Measurements from ENCODE around the gene SPATC1L.

SPATC1L gene

DNA sequence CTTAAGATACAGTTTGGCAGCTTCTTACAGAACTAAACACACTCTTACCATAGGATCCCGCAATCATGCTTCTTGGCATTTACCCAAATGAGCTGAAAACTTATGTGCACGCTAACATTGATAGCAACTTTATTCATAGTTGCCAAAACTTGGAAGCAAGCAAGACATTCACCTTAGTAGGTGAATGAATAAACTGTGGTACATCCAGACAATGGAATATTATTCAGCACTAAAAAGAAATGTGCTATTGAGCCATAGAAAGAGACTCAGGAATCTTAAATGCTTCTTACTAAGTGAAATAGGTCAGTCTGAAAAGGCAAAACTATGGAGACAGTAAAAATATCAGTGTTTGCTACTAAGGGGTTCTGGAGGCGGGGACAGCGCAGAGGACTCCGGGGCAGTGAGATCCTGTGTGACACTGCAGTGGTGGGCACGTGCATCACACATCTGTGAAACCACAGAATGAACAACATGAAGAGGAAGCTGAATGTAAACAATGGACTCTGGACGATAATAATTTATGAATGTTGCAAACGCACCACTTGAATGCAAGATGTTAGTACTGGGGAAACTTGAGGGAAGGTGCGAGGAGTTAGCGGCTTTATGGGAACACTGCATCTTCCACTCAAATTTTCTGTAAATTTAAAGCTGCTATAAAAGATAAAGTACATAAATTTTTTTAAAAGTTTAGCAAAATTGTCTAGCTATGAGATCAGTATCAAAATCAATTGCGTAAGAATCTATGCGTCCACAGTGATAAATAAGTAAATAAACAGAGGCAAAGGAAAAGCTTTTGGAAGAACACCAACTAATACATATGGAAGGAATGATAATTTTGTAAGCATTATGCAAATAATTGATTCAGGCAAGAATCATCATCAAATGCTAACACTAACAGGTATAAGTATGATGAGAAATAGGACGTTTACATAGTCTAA, 15.4 kb upstream of the SPATC1L start:
- Histone ChIP-seq H3K27ac (no peak overlapping the region), H3K4me3 (ENCODE audit: low read depth in 1 of 2, low read length in 1 of 2) (no peak overlapping the region), H3K27me3 (no peaks in the 10 kb centered on the region), H3K36me3 (peaks cover 13% of the 10 kb centered on the region), H3K9me3 (no peaks in the 10 kb centered on the region), H3K4me1 (ENCODE audit: control insufficient read depth in 1 of 2, insufficient read depth in 1 of 2, low read depth in 1 of 2, low read length in 1 of 2) (no peaks in the 10 kb centered on the region)
- TF ChIP-seq, protein P1, sequence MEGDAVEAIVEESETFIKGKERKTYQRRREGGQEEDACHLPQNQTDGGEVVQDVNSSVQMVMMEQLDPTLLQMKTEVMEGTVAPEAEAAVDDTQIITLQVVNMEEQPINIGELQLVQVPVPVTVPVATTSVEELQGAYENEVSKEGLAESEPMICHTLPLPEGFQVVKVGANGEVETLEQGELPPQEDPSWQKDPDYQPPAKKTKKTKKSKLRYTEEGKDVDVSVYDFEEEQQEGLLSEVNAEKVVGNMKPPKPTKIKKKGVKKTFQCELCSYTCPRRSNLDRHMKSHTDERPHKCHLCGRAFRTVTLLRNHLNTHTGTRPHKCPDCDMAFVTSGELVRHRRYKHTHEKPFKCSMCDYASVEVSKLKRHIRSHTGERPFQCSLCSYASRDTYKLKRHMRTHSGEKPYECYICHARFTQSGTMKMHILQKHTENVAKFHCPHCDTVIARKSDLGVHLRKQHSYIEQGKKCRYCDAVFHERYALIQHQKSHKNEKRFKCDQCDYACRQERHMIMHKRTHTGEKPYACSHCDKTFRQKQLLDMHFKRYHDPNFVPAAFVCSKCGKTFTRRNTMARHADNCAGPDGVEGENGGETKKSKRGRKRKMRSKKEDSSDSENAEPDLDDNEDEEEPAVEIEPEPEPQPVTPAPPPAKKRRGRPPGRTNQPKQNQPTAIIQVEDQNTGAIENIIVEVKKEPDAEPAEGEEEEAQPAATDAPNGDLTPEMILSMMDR (IDR thresholded peaks at IDR 0.05), result no peak

DNA sequence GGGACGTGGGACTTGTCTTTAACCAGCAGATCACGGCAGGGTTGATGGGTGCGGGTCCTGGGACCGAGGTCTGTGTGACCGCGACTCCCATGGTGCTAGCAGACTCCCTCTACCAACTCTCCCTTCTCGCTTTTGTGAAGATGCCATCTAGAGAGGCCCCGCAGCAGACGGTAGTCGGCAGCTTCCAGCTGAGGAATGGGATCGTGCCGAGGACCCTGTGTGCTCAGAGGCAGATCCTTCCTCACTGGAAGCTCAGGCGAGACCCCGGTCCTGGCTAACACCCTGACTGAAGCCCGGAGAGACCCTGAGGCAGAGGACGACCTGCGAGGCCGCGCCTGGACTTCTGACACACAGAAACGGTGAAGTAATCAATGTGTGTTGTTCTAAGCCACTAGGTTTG, 12.5 kb upstream of the SPATC1L start:
- H3K36me3 ChIP-seq, result peaks cover 17% of the 10 kb centered on the region
- no peak overlapping the region for H3K27ac ChIP-seq
- H3K9me3 ChIP-seq, result no peaks in the 10 kb centered on the region
- TF ChIP-seq, protein P1 (IDR thresholded peaks at IDR 0.05), result no peak
- H3K4me3 ChIP-seq (ENCODE audit: low read depth in 1 of 2, low read length in 1 of 2), result no peak overlapping the region
- H3K27me3 ChIP-seq, result no peaks in the 10 kb centered on the region
- H3K4me1 ChIP-seq (ENCODE audit: control insufficient read depth in 1 of 2, insufficient read depth in 1 of 2, low read depth in 1 of 2, low read length in 1 of 2), result no peaks in the 10 kb centered on the region

DNA sequence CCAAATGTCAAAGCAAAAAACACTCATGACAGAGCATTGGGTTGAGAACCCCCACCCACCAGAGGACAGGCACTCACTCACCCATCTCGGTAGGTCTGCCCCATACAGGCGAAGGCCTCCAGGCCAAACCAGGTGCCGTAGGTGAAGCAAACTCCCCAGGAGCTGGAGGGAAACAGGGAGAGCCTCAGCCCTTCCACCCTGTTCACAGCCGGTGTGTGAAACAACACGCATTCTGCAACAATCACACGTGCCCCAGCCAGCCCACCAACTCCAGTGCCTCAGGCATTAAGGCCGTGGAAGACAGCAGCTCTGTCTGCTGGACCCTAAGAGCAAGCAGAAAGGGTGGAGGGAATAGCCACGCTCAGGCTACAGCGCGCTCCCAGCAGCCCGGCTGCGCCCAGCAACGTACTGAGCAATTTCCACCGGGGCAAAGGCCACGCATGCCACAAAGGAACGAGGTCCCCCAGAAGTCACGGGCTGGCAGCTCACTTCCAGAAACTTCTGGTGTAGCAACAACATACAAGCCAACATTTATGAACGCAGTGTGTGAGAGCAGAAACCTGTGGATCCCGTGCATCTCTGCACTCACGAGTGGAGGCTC, 11.4 kb upstream of the SPATC1L start:
- Histone ChIP-seq H3K27ac (no peak overlapping the region), H3K4me3 (ENCODE audit: low read depth in 1 of 2, low read length in 1 of 2) (no peak overlapping the region), H3K4me1 (ENCODE audit: control insufficient read depth in 1 of 2, insufficient read depth in 1 of 2, low read depth in 1 of 2, low read length in 1 of 2) (no peaks in the 10 kb centered on the region), H3K36me3 (peaks cover 17% of the 10 kb centered on the region), H3K9me3 (no peaks in the 10 kb centered on the region), H3K27me3 (no peaks in the 10 kb centered on the region)
- TF ChIP-seq, protein P1 (IDR thresholded peaks at IDR 0.05), result no peak

DNA sequence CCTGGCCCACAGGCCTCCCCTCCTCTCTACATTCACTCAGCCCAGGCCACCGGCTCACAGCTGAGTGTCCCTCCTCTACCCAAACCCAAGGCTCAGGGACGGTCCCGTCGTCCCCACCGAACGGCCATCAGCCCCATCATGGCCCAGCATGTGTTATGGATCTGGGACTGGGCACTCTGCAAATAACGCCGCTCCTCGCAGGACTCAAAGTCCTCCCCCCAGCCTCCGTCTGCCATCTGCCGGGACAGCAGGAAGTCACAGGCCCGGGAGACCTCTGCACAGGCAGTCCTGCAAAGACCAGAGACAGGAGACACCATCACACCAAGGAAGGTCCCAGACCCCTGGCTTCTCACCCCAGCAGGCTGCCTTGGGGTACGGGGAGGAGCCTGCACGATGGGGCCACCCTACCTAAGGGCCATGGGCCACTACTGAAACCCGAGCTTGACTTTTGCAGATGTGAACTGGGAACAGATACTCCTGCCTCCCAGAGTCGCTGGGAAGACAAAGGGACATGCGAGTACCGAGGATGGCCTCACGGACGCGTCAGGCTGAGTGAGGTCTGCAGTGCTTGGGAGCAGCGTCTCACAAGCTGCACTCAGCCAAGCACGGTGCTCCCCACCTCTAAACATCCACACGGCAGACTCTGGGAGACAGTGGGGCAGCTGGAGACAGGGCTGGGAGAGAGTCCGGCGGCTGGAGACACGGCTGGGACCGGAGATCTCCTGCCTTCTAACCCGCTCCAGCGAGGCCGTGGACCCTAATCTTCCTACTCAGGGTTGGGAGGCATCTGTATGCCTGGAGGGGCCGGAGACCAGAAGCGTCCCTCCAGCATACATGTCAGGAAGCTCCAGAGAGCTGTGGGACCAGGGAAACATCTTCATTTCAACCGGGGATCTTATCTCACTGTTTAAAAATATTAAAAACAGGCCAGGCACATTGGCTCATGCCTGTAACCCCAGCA, 10.4 kb upstream of the SPATC1L start:
- peaks cover 17% of the 10 kb centered on the region for H3K36me3 ChIP-seq

More for the DNA sequence above, 10.4 kb upstream of the SPATC1L start:
- TF ChIP-seq, protein P1 (IDR thresholded peaks at IDR 0.05), result no peak
- no peak overlapping the region for H3K27ac ChIP-seq
- H3K9me3 ChIP-seq, result no peaks in the 10 kb centered on the region
- H3K4me1 ChIP-seq (ENCODE audit: control insufficient read depth in 1 of 2, insufficient read depth in 1 of 2, low read depth in 1 of 2, low read length in 1 of 2), result no peaks in the 10 kb centered on the region
- no peak overlapping the region for H3K4me3 ChIP-seq (ENCODE audit: low read depth in 1 of 2, low read length in 1 of 2)
- no peaks in the 10 kb centered on the region for H3K27me3 ChIP-seq

Measured in neutrophil (primary cell).